NCI-H2227 (cell line): ENCODE measurements around the gene FERMT3.
A peak's percentile ranks its signal among the peaks of the same experiment; 100 is the strongest.

Experiments used
- DNase-seq: peaks from one replicate; lab custom pipeline; 2025; ENCODE audit not compliant: unreplicated experiment; lab: John Stamatoyannopoulos, UW

Gene FERMT3

DNA sequence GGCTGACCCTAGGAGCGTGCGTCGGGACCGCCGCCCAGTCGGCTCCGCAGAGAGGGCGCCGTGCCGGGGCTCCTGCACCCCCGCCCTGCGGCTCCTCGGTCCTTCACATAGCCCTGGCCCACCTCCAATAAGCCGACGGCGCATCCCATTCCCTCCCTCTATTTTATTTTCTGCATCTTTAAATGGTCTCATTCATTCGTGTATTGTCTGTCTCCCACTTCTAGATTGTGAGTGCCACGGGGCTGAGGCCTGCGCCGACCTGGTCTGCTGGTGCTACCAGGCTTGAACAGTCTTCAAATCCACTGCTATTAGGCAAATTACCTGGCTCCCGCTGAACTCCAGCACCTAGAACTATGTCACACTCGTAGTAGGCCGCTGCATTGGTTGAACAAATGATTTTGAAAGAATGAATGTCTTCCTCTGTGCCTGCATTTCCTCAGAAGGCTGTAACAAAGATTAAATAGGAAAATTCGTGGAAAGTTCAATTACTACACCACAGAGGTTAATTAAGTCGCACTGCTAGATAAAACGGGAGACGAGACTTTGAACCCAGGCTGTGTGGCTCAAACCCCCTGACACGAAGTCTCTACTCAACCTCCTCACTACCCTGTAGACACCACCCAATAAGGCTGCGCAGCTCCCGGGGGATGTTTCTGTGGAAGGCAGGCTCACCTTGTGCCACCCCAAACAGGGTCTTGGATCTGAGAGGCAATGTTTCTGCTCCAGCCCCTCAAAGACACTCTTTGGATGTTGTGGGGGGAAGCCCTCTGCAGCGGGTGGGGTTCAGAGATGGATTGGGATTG is 41.4 kb downstream of the FERMT3 start:
- peak; percentile 73 for DNase-seq

DNA sequence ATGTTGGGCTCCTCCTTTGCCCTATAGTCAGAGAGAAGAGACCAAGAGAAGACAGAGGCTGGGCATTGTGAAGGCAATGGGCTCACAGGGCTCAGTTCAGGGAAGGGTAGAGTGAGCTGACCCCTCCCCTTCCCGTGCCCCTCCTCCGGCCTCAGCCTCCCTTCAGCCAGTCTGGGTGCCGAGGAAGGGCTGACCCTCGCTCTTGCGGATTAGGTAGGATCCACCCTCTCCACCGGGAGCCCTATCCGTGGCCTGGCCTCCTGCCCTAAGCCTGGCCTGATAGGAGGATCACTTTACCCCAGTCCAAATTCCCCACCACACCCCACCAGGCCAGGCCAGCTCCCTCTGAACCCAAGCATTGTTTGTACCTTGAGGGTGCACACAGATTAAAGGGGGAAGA is 42.1 kb downstream of the FERMT3 start:
- DNase-seq = no peak

DNA sequence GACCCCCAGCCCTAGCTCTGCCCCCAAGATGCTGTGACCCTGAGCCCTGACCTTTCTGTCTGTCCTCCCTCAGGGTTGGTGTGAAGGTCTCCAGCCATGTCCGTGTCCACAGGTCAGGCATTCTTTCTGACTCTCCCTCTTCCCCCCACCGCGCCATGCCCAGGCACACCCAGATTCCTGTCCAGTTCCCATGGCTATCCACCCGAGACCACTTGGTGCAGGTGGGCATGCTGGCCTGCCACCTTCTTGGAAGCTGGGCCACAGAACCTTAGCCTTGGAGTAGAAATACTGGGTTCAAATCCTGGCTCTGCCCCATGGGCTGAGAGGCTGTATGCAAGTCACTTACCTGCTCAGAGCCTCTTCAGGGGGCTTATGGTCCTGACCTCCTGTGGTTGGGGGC is 42.5 kb downstream of the FERMT3 start:
- no peak for DNase-seq

DNA sequence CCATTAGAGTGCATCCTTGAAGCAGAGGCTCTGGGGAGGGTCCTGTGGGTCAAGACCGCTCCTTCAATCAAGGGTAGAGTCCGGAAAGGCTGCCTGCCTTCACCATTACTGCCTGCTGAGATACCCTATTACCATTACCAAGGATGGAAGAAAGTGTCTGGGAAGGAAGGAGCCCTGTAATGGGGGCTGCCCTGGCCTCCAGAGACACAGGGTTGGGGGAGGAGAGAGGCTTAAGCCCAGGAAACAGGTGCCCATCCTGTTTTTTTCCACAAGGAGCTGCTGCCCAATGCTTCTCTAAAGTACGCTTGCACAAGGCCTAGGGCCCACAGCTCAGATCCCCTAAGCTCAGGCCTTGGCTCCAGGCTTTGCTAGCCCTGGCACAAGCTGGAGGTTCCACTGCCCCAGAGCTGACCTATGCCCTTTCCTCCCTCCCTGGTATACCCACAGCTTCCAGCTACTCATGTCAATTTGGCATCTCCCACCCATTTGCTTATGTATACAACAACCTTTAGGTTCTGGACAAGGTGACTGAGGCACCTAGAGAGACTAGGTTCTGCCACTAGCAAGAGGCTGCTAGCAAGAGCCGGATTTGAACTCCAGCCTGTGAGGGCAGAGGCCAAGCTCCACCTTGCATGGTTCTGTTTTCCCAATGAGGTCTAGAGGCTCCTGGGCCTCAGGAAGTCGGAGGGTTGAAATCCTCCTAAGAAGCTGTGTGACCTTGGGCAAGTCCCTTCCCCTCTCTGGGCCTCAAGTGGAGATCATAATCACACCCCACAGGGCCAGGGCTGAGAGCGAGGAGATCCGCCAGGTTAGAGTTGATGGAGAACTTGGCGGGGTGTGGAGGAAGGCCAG is 43.3 kb downstream of the FERMT3 start:
- peak; percentile 70 for DNase-seq

DNA sequence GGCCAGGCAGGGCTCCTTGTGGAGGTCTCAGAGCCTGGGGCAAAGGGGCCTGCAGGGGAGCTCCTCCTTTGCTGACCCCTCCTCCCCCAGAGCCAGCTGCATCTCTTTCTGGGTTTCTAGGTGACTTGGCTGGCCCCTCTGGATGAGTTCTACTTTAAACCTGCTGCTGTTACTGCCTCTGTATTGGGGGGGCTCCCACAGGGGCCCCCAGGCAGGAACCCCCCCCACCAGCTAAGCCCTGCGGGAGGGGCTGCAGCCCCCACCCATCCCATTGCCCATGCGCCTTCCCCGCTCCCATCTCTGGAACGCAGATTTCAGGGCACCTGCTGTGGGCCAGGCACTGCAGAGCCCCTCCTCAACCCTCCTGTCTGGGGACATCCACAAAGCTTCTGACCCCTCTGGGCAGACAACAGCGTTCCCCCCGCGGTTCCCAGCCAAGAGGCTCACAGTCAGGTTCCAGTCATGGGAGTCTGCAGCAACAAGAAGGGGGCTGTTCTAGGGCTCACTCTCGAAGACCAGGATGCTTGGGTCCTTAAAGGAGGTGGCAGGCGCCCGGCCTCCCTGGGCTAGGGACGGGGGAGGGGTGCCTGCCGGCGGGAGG is 44.0 kb downstream of the FERMT3 start:
- peak; percentile 67 for DNase-seq

DNA sequence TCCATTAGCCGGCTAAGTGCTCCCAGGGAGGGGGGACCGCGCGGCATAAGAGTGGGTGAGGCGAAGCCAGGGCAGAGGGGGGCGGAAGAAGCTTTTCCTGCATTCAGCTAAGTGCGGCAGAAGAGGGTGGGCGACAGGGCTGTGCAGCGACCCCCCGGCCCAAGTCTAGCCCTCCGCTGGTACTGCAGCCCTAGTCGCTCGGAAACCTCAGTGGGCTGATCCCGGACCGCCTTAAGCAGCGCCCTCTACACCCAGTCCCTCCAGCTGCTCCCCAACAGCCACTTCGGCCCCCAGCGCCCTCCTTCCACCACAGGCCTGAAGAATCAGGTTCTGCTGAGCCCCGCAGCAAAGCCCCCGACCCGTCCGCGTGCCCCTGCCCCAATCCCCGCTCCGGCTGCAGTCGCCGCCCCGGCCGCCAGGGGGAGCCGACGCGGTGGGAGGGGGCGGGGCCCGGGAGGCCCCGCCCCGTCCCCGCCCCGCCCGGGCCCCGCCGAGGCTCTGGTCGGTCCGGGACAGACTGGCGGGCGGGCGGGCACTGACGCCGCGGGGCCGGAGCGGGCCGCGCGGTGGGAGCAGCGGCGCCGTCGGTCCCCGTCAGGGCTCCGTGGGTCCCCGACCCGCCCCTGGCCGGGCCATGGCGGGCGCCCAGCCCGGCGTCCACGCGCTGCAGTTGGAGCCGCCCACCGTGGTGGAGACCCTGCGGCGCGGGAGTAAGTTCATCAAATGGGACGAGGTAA is 44.7 kb downstream of the FERMT3 start, which contains the start of gene PLCB3:
Gene PLCB3, plus strand, starts transcription at position 515 of the 737 bp plus-strand sequence. Its CDS starts 120 bp downstream, at position 635.
- peak; percentile 82 for DNase-seq

DNA sequence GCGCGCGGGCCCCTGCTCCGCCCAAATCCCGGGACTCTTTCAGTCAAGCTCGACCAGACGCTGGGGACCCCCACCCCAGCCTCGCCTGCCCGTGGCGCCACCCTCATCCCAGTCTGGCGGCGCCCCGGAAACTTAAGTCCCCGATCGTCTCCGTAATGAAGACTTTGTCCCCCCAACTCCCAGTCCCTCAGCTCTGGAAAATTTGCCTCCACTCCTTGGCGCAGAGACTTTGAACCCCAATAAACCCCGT is 45.2 kb downstream of the FERMT3 start:
- DNase-seq = no peak

DNA sequence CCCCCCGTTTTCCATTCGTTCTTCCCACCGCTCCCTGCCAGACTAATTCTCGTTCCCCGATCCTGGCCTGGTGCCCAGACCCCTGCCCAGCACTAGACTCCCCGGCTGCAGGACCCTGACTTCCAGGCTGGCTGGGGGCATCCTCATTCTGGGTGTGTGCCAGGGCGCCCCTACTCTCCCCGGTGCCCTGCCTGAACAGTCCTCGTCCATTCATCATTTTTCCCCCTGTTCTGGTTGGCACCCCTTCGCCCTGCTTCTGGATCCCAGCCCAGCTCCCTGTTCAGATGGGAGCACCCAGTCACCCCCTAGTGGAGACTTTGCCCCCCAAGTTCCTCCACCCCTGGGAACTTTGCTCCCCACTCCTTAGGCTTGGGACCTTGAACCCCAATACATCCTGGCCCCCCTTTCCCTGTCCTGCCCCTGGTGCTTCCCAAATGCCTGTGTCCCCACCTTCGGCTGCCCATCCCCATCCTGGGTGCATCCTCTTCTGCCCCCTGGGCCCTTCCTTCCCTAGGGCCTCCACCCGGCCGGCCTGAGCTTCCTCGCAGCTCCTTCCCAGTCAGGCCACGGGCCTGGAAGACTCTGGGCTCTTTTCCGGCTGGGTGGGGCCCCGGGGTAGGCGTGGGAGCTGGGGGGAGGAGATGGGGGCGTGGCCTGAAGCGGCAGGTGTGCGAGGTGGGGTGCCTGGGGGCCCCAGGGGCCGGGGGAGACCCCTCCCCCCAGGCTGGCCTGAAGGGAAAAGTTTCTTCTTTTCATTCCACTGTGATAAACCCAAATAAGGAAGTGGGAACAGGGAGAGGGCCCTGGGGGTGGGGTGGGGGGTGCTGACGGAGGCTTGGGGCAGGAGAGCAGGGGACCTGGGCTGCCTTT is 45.7 kb downstream of the FERMT3 start:
- DNase-seq = peak; percentile 43

DNA sequence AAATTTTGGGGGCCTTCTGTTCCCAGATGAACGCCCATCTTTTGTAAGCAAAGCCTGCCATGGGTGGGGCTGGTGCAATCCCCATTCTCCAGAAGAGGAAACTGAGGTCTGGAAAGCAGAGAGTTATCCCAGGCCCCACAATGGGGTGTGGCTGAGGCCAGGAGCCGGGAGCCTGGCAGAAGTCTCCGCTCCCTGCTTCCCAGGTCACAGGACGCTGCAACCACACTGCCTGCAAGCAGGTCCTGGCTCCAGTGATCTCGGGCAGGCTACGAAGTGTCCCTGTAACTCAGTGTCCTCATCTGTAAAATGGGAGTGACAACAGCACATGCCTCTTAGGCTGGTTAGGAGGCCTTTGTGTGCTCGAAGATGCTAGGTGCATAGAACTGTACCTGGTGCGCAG is 46.5 kb downstream of the FERMT3 start:
- DNase-seq = no peak

DNA sequence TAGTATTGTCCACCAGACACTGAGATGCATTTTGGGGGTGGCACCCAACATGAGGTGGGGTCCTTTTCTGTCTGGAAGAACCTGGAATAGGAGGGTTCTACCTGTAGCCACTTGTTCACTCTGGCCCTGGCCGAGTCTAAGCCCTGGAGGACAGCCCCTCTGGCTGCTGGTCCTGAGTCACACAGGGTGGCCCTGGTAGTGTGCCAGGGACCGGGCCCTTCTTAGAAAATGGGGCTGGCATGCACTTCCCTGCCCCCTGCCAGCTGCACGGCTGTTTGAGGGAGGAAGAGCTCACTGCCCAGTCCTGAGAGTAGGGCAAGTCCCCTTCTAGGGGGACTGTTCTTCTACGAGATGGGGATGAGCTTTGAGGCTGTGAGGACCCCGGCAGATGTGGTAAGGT is 47.0 kb downstream of the FERMT3 start:
- DNase-seq = no peak

DNA sequence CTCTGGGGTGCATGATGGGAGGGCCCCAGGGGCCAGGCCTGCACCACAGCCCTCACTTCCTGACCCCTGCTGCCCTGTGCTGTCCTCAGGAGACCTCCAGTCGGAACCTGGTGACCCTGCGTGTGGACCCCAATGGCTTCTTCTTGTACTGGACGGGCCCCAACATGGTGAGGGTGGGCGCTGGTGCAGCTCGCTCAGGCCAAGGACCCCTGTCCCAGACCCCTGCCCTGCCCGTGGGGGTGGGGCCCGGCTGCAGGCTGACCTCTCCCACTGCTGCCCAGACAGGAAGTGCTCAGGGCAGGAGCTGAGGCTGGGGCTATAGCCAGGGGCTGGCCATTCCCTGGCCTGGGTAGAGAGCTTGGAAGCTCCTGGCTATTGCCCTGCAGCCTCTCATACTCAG is 47.8 kb downstream of the FERMT3 start:
- no peak for DNase-seq

DNA sequence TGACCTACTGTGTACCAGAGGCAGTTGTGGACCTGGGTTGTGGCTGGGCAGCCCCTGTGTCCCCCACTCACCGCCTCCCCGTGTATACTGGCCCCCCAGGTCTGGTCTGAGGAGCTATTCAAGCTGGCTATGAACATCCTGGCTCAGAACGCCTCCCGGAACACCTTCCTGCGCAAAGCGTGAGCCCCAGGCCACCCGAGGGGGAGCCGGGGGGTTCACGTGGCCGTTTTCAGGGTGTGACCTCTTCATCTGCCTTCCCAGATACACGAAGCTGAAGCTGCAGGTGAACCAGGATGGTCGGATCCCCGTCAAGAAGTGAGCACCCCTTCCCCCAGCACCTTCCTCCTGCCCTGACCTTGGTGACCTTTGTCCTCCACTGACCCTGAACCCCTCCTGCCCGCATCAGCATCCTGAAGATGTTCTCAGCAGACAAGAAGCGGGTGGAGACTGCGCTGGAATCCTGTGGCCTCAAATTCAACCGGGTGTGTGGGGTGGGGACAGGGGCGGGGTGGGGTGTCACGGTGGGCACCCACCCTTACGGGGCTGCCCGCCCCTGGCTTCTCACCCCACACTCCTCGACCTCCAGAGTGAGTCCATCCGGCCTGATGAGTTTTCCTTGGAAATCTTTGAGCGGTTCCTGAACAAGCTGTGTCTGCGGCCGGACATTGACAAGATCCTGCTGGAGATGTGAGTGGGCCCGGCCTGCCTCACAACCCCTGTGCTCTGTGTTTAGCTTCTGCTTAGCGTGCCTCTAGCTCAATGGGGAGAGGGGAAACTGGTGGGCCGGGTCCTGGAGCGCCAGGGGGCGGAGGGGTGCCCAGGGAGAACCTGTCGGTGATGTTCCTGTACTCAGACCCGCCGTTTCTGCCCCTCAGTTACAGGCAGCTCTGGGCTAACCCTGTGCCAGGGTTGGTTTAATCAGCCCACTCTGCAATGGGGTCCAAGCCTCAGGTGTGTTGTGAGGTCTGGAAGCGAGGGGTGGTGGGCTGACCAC is 48.9 kb downstream of the FERMT3 start:
- no peak for DNase-seq

DNA sequence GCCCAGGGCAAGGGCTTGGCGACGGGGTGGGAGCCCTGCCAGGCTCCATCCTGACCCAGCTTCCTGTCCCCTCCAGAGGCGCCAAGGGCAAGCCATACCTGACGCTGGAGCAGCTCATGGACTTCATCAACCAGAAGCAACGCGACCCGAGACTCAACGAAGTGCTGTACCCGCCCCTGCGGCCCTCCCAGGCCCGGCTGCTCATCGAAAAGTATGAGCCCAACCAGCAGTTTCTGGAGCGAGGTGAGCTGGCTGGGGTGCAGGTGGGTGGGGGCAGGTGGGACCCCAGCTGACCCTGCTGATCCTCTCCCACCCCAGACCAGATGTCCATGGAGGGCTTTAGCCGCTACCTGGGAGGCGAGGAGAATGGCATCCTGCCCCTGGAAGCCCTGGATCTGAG is 49.8 kb downstream of the FERMT3 start:
- DNase-seq = no peak

DNA sequence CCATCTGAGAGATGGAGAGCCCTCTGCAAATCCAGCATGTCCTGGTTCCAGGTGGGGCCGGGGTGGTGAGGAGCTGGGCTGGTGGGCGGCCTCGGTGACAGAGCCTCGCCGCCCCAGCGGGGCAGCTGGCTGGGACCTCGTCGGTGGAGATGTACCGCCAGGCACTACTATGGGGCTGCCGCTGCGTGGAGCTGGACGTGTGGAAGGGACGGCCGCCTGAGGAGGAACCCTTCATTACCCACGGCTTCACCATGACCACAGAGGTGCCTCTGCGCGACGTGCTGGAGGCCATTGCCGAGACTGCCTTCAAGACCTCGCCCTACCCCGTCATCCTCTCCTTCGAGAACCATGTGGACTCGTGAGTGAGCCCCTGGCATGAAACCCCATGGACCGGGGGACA is 51.8 kb downstream of the FERMT3 start:
- no peak for DNase-seq

DNA sequence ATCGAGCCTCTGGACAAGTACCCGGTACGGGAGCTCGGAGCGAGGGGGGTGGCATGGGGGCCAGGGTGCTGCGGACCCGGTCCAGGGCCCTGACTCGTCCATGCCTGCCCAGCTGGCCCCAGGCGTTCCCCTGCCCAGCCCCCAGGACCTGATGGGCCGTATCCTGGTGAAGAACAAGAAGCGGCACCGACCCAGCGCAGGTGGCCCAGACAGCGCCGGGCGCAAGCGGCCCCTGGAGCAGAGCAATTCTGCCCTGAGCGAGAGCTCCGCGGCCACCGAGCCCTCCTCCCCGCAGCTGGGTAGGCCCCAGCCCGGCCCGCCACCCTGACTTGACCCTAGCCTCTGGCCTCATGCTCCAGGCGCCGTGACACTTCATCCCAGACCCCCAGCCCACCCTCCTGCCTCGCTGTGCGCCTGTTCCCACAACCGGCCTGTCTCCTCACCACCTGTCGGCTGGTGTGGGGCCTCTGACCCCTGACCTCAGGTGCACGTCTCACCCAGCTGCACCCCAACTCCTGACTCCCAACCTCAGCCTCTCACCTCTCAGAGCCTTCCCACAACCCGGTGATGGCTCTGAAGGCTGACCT is 52.5 kb downstream of the FERMT3 start:
- no peak for DNase-seq

DNA sequence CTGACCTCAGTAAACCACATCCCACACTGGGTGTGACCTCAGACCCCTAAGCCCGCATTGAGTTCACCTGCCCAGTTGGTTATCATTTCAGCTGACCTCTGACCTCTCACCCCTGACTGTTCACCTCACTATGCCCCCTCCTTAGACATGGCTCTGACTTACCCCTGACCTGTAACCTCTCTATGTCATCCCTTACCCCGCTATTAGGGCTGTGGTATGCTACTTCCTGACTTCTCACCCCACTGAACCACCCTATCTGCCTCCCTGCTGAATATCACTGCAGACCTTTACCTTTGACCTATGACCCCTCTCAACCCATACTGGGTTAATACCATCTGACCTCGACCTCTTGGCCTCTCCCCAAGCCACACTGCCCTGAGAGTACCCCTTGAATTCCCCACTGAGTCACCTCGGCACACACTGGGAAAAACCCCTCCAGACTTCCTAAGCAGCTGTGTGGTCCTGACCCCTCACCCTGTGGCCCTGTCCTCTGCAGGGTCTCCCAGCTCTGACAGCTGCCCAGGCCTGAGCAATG is 53.1 kb downstream of the FERMT3 start:
- no peak for DNase-seq

DNA sequence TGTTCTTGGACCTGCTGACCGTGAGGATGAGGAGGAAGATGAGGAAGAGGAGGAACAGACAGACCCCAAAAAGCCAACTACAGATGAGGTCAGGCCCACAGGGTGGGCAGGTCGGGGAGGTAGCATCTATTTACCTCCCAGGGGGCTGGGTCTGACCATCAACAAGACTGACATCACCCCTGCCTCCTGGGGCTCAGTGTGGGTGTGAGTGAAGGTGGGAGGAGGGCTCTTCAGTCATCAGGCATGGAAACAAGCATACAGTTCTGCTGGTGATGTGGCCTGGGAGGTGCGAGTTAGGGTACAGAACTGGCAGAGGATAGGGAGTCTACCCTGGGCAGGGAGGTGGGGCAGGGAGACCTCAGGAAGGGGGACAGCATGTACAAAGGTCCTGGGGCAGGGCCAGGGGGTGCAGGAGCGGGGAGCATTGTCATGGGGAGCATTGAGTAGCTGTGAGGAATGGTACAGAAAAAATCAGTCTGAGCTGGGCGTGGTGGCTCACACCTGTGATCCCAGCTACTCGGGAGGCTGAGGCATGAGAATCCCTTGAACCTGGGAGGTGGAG is 53.7 kb downstream of the FERMT3 start:
- DNase-seq = no peak

DNA sequence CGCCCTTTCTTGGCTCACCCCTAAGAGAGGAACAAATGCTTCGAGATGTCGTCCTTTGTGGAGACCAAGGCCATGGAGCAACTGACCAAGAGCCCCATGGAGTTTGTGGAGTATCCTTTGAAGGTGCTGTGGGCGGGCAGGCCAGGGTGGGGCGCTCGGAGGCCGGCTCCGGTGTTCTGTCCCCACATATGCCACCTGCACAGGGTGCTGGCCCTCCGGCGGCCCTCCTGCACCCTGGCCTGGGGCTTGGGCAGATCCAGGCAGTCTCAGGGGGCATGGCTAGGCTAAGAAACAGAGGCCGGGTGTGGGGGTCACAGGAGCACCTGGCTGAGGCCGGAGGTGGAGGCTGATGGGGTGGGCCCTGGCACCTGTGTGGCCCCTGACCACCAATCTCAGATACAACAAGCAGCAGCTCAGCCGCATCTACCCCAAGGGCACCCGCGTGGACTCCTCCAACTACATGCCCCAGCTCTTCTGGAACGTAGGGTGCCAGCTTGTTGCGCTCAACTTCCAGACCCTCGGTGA is 55.1 kb downstream of the FERMT3 start:
- no peak for DNase-seq
